HG03520 (cell line): ENCODE measurements around the gene DYNC1LI1.

Source experiments
- ATAC-seq: cut with Tn5 transposase; IDR thresholded peaks from one replicate; pipeline ENCODE4 v1.9.1; 2021; ENCODE audit warnings: mild to moderate bottlenecking, moderate library complexity; ENCODE audit not compliant: unreplicated experiment

The DYNC1LI1 gene

GRCh38 chr3:32493437-32494414 is 76.9 kb downstream of the DYNC1LI1 start:
- peak; percentile 69 for ATAC-seq

- no peak for ATAC-seq
Measured at GRCh38 chr3:32492684-32493436, 77.8 kb downstream of the DYNC1LI1 start.

- no peak for ATAC-seq
Measured at GRCh38 chr3:32488474-32489008, 82.1 kb downstream of the DYNC1LI1 start.

DNA sequence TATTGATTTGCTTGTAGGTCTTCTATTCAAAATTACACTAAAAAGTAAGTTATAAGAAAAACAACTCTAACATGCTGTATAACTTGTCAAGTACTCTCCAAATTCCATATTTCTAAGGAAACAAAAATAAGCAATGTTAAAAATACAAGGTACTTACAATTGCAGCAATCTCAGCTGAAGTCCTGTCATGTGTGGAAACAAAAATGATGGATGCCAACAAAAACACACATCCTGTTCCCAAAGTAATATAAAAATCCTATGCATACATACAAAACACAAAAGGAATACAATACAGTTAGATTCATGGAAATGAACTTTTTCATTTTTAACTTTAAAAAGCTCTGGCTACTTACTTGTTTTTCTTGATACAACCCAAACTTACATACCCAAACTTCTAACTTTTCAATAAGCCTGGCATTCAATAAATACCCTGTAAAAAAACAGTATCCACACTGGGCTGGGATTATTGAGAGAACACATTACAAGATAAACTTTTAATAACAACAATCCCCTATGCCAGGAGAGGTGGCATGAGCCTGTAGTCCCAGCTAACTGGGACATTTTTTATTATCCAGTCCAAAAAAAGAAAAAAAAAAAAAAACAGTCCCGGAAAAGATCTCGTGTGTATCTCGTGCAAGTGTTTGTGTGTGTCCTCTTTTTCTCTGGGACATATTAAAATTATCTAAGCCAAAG is 82.7 kb downstream of the DYNC1LI1 start:
- no peak for ATAC-seq

DNA sequence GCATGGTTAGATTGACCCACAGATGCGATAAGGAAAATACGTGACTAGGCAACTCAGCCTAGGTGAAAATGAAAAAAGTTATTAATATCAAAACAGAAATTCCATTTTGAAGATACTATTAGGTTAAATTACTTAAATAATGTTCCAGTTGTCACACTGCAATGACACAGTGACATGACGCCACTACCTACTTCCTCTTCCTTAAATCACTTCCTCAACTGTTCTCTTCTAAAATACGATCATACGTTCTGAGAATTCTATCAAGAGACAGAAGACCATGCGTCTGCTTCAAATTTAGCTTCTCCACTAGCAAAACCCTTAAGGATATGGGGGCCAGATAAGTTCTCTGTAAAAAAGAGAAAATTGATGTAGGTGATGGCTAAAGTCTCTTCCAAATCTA is 86.2 kb downstream of the DYNC1LI1 start:
- no peak for ATAC-seq

DNA sequence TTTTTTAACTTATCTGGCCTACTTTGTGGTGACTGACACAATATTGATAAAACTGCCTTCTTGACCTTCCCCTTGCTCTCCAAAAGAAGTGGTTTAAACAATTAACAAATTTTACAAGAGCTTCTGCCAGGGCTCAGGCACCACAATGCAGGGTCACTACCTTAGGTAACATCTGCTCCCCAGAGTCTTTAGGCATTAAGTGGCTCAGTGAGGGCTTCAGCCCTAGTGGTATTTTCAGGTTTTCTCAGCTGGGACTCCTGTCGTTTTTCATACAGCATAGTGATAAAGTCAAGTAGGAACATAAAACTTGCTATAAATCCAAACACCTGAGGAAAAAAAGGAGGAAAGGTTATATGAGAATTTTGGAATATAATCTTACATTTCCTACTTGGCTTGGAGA is 86.9 kb downstream of the DYNC1LI1 start:
- ATAC-seq, result no peak

DNA sequence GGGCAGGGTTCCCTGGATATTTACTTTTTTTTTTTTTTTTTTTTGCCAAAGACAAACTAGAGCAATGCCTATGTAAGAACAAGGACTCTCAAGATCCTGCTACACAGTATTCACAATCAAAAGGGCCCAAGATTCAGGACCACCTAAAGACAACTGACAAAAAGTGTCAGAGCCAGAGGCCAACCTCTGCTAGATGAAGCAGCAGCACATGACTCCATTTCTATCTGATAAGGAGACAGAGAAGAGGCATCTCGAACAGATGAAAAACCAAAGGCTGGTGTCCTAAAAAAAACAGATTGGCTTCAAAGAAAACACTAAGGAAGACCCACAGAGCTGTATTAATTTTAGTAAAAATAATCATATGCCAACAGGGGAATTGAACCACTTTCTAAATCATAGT is 88.0 kb downstream of the DYNC1LI1 start:
- no peak for ATAC-seq

DNA sequence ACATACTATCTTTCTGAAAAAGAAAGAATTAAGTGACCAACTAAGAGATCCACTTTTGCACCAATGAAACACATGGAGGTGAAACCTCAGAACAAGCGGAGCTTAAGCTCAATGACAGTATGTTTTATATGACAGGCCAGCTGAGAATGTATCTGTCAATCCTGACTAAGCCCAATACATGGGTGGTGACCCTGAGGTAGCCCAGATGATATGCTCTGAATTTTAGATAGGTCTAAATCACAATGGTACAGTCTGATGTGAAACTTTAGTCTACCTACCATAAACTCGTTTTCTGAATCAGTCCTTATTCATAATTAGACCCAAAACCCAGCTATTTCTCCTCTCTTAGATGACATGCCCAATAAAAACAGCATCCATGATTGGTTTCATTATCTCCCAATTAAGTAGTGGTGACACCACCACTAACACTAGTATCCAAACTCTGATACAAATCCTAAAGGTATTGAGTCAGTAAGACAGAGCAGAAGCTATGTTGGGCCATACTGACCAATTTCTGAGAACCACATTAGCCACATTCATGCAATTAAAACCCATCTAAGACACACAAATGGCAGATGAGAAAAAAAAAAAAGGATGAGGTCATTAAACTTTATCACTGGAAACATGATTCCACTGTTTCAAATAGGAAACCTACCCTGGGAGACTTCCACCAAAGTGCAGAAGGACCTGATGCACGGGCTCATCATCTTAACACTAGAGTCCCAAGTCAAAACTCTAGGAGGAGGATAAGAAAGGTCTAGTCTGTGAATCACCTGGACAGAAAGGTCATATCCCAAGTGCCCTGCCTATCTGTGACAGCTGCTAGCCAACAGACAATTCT is 88.6 kb downstream of the DYNC1LI1 start:
- no peak for ATAC-seq

GRCh38 chr3:32480604-32481003 is 90.1 kb downstream of the DYNC1LI1 start:
- ATAC-seq, result no peak
